Erythroblast (primary cell): Measurements from ENCODE around the gene SEMA4G.

Source experiments
- GATA1 ChIP-seq: IDR thresholded peaks from 2 replicates; pipeline ENCODE4 v1.6.1; 2011; ENCODE audit warnings: low read depth, mild to moderate bottlenecking, control low read depth, low read length, moderate library complexity
- POLR2A ChIP-seq: IDR thresholded peaks from 2 replicates; pipeline ENCODE4 v1.6.1; 2011; ENCODE audit warnings: mild to moderate bottlenecking, low read length

DNA sequence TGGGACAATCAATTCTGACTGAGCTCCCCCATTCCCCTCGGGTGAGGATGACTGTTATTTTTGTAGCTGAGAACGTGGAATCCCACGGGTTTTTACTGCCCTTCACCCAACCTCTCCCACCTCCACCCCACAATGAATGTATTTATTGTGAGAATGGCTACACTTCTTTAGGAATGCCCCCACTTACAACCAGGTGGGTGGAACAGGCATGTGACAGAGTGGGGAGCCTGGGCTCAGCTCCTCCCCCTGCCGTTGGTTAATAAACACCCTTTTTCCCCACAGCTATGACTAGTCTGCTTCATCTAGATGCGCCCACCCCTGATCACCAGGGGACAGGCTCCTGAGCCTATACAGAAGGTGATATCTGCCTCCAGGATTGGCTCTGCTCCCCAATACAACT lies 16.0 kb downstream of the SEMA4G start:
- TF ChIP-seq POLR2A (no peak), GATA1 (no peak)
